Fibroblast of lung (primary cell): ENCODE data around the gene BEST4. TPM values are rescaled to one million over a fixed set of nuclear protein-coding genes. Genes with fewer than 3 reads are reported as not detected.

Source experiments
- DNase-seq, 2 donors: peaks; one replicate each; pipeline versions ENCODE4 v3.0.0 to v3.0.0-alpha.2; 2010; ENCODE audit warnings: low read depth in 2 of 2
- H2AFZ ChIP-seq: 2 replicates; pipeline ENCODE4 v1.5.1; 2012; ENCODE audit warnings: low read length, control low read depth, inconsistent platforms
- H3K27ac ChIP-seq: 2 replicates; pipeline ENCODE4 v1.5.1; 2011; ENCODE audit warnings: low read length, control low read depth; ENCODE audit not compliant: insufficient read depth
- H3K27me3 ChIP-seq: 2 replicates; pipeline ENCODE4 v1.5.1; 2011; ENCODE audit warnings: mild to moderate bottlenecking, low read length; ENCODE audit not compliant: control insufficient read depth, insufficient read depth
- H3K36me3 ChIP-seq: 2 replicates; pipeline ENCODE4 v1.5.1; 2011; ENCODE audit warnings: low read length; ENCODE audit not compliant: control insufficient read depth, insufficient read depth
- H3K4me1 ChIP-seq: 2 replicates; pipeline ENCODE4 v1.5.1; 2011; ENCODE audit warnings: low read length; ENCODE audit not compliant: control insufficient read depth, insufficient read depth; ENCODE audit errors: extremely low read depth
- H3K4me2 ChIP-seq: 2 replicates; pipeline ENCODE4 v1.5.1; 2011; ENCODE audit warnings: low read length, control low read depth; ENCODE audit not compliant: insufficient read depth; ENCODE audit errors: extremely low read depth
- H3K4me3 ChIP-seq, 4 experiments: fragments of 200-600 bp in 1 of 4; sonication (generic) in 1 of 4; replicated peaks in 1 of 4; 2 replicates each; pipeline ENCODE4 v1.5.1; 2011 to 2016; ENCODE audit warnings: low read length in 4 of 4, low read depth in 3 of 4, mild to moderate bottlenecking in 3 of 4, control low read depth in 2 of 4, inconsistent platforms in 1 of 4, mixed read lengths in 1 of 4; ENCODE audit not compliant: insufficient read depth in 1 of 4; ENCODE audit errors: control extremely low read depth in 1 of 4
- H3K79me2 ChIP-seq: 2 replicates; pipeline ENCODE4 v1.5.1; 2012; ENCODE audit warnings: mild to moderate bottlenecking, low read length, inconsistent platforms; ENCODE audit not compliant: control insufficient read depth, insufficient read depth
- H3K9ac ChIP-seq: 2 replicates; pipeline ENCODE4 v1.5.1; 2011; ENCODE audit warnings: mild to moderate bottlenecking, low read length, control low read depth; ENCODE audit not compliant: insufficient read depth
- H3K9me3 ChIP-seq: 2 replicates; pipeline ENCODE4 v1.5.1; 2012; ENCODE audit warnings: low read depth, low read length; ENCODE audit not compliant: control insufficient read depth, insufficient read depth
- H4K20me1 ChIP-seq: 2 replicates; pipeline ENCODE4 v1.5.1; 2011; ENCODE audit warnings: low read length; ENCODE audit not compliant: control insufficient read depth, insufficient read depth; ENCODE audit errors: extremely low read depth
- CTCF ChIP-seq, 2 donors: IDR thresholded peaks in 1 of 2; conservative IDR thresholded peaks in 1 of 2; 1 replicate in 1 of 2; 2 replicates in 1 of 2; pipeline ENCODE4 v1.5.1; 2011 to 2012; ENCODE audit warnings: low read length in 2 of 2, control low read depth in 1 of 2, inconsistent platforms in 1 of 2, low read depth in 1 of 2, mild to moderate bottlenecking in 1 of 2
- EZH2 ChIP-seq: IDR thresholded peaks from 2 replicates; pipeline ENCODE4 v1.5.1; 2012; ENCODE audit warnings: low read length, control low read depth, mild to moderate bottlenecking; ENCODE audit errors: missing control alignments
- polyA plus RNA-seq, 2 donors: library from polyadenylated mRNA; depleted of rRNA in 1 of 2; stranded (reverse) in 1 of 2; unstranded in 1 of 2; fragments of >200 nt; gene quantifications; 2 replicates each; pipeline ENCODE4 v1.2.1, GENCODE V29; 2011 to 2012; ENCODE audit warnings: missing spikeins in 1 of 2
- total RNA-seq: library from RNA; depleted of rRNA; stranded (reverse); fragments of >200 nt; gene quantifications from 2 replicates; pipeline ENCODE4 v1.2.1, GENCODE V29; 2014

The BEST4 gene
- total and polyA plus RNA-seq, 2 donors (not counting 1 experiment from before 2014, with no cell fraction given): 0.10 to 0.17 TPM

GRCh38 chr1:44801491-44802305, 13.7 kb upstream of the BEST4 start:
- TF ChIP-seq CTCF (conservative IDR thresholded peaks at IDR 0.05 in 1 of 2, IDR thresholded peaks at IDR 0.05 in 1 of 2; ENCODE audit: low read depth in 1 of 2, low read length in 2 of 2): no peak
- no peak for TF ChIP-seq EZH2
- Histone ChIP-seq H3K4me3 (peak overlapping the region; percentile 65 to 98 (median 93)), H2AFZ (no peak overlapping the region), H3K4me1 (peaks cover 34% of the 10 kb centered on the region), H3K36me3 (peaks cover 40% of the 10 kb centered on the region), H3K27me3 (no peaks in the 10 kb centered on the region), H3K9ac (peak overlapping the region; percentile 55), H4K20me1 (no peaks in the 10 kb centered on the region), H3K79me2 (peaks cover 46% of the 10 kb centered on the region), H3K4me2 (peak overlapping the region; percentile 100), H3K27ac (peak overlapping the region; percentile 81), H3K9me3 (no peaks in the 10 kb centered on the region)
- no peak for DNase-seq

GRCh38 chr1:44799770-44800584, 12.0 kb upstream of the BEST4 start, which contains the start of gene PLK3:
Gene PLK3 (plus strand): TSS chr1:44800377. CDS start chr1:44800464, 87 bp downstream.
- peak within 1 kb of the TSS; percentile 66 to 98 (median 93) for H3K4me3 ChIP-seq
- no peak for TF ChIP-seq EZH2
- peak; percentile 78 to 86 for TF ChIP-seq CTCF (conservative IDR thresholded peaks at IDR 0.05 in 1 of 2, IDR thresholded peaks at IDR 0.05 in 1 of 2; ENCODE audit: low read depth in 1 of 2, low read length in 2 of 2)
- H3K27me3 ChIP-seq: no peaks in the 10 kb centered on the region
- H3K4me1 ChIP-seq: peaks cover 17% of the 10 kb centered on the region
- DNase-seq: peak; percentile 96 to 98
- peak within 1 kb of the TSS; percentile 92 for H3K27ac ChIP-seq
- peak within 1 kb of the TSS; percentile 87 for H3K4me2 ChIP-seq
- H4K20me1 ChIP-seq: no peaks in the 10 kb centered on the region
- peak within 1 kb of the TSS; percentile 68 for H2AFZ ChIP-seq
- peaks cover 25% of the 10 kb centered on the region for H3K36me3 ChIP-seq
- H3K9me3 ChIP-seq: no peaks in the 10 kb centered on the region
- peaks cover 41% of the 10 kb centered on the region for H3K79me2 ChIP-seq
- H3K9ac ChIP-seq: peak within 1 kb of the TSS; percentile 95
